Activated T-helper 17 cell treated with anti-CD3 and anti-CD28 coated beads, Interleukin-2, amount 50 U/mL, for 72 hours (primary cell): ENCODE measurements around the gene AMOT. TPM values are rescaled to one million over a fixed set of nuclear protein-coding genes. Genes with fewer than 3 reads are reported as not detected.
"Not testable (repeated sequence)": the region's sequence is repeated elsewhere in the genome, so short reads cannot be mapped to it uniquely, and the experiment has no call there.

Experiments used
- ATAC-seq: fragments of 150-1000 bp; cut with Tn5 transposase; replicated peaks from 2 replicates; pipeline ENCODE4 v1.10.0; 2021; ENCODE audit warnings: mild to moderate bottlenecking, moderate library complexity
- H3K27ac Mint-ChIP-seq: one replicate; pipeline ENCODE4 v1.8.0; 2022; ENCODE audit warnings: mixed read lengths
- H3K27me3 Mint-ChIP-seq: one replicate; pipeline ENCODE4 v1.8.0; 2022; ENCODE audit warnings: mixed read lengths
- H3K36me3 Mint-ChIP-seq: one replicate; pipeline ENCODE4 v1.8.0; 2022; ENCODE audit warnings: low read depth, mild to moderate bottlenecking, mixed read lengths
- H3K4me1 Mint-ChIP-seq: one replicate; pipeline ENCODE4 v1.8.0; 2022; ENCODE audit warnings: mixed read lengths
- H3K4me3 Mint-ChIP-seq: one replicate; pipeline ENCODE4 v1.8.0; 2022; ENCODE audit warnings: mild to moderate bottlenecking, mixed read lengths
- H3K9me3 Mint-ChIP-seq: one replicate; pipeline ENCODE4 v1.8.0; 2022; ENCODE audit warnings: mixed read lengths
- total RNA-seq, 2 donors: library from RNA; stranded (reverse); gene quantifications; one replicate each; pipeline ENCODE4 v1.2.3, GENCODE V29; 2022

The AMOT gene, protein sequence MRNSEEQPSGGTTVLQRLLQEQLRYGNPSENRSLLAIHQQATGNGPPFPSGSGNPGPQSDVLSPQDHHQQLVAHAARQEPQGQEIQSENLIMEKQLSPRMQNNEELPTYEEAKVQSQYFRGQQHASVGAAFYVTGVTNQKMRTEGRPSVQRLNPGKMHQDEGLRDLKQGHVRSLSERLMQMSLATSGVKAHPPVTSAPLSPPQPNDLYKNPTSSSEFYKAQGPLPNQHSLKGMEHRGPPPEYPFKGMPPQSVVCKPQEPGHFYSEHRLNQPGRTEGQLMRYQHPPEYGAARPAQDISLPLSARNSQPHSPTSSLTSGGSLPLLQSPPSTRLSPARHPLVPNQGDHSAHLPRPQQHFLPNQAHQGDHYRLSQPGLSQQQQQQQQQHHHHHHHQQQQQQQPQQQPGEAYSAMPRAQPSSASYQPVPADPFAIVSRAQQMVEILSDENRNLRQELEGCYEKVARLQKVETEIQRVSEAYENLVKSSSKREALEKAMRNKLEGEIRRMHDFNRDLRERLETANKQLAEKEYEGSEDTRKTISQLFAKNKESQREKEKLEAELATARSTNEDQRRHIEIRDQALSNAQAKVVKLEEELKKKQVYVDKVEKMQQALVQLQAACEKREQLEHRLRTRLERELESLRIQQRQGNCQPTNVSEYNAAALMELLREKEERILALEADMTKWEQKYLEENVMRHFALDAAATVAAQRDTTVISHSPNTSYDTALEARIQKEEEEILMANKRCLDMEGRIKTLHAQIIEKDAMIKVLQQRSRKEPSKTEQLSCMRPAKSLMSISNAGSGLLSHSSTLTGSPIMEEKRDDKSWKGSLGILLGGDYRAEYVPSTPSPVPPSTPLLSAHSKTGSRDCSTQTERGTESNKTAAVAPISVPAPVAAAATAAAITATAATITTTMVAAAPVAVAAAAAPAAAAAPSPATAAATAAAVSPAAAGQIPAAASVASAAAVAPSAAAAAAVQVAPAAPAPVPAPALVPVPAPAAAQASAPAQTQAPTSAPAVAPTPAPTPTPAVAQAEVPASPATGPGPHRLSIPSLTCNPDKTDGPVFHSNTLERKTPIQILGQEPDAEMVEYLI
- 1 to 10 TPM in 1 of 2 donors, under 1 TPM in 1; 0.86 to 1.6 TPM for total RNA-seq

DNA sequence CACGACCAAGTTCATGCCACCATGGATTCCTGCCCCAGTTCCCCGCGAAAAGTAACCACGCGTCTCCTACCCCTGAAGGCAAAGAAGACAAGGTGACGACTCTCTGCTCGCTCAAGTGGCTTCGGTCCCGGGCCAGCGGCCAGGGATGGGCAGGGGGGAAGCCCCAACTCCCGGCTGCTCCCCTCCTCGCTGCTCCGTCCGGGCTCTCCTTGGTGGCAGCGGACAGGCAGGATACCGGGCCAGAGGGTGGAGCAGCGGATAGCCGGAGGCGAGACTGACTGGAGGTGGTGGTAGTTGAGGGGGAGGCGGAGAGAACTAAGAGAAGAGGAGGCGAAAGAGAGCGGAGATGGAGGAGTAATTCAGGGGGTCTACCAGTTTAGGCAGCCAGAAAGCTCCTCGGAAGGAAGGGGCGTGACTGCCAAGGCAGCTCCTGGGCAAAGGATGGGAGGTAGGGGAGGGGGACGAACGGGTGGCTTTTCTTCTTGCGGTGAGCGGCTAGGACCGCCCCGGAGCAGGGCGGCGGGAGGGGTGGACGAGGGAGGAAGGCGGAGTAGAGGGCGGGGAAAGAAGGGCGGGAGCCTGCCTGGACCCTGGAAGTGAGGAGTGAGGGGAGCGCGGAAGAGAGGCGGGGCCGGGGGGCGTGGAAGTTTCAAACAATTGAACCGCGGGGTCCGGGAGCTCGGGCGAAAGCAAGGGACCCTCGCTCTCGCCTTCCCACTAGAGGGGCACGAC is at the start of gene AMOT:
Gene AMOT, minus strand, starts transcription at position 450 of the 732 bp plus-strand sequence. CDS start 17,705 bp downstream, outside the sequence.
- peak; percentile 78 for ATAC-seq
- Mint-ChIP-seq H3K27ac (peak within 1 kb of the TSS; percentile 38), H3K9me3 (no peaks in the 10 kb centered on the region), H3K27me3 (no peaks in the 10 kb centered on the region), H3K4me1 (peaks cover 5% of the 10 kb centered on the region), H3K4me3 (peak within 1 kb of the TSS; percentile 84), H3K36me3 (no peaks in the 10 kb centered on the region)

DNA sequence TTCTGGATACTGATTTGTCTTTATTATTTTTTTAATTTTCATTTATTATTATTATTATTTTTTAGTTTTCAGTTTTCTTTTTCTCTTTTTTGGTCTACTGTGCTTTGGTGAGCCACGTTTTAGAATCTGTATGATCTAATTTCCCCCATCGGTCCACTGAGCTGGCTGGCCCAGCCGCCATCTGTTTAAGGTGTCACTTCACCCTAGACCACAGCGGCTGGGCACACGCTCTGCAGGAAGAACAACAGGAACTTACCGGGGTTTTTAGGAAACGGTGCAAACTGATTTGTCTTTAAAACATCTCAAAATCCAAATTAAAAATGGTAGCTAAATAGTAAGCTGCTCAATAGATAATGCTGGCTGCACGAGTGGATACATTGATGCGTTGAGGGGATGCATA is 48.8 kb upstream of the AMOT start:
- peaks cover 3% of the 10 kb centered on the region for H3K27me3 Mint-ChIP-seq
- no peak overlapping the region for H3K27ac Mint-ChIP-seq
- H3K36me3 Mint-ChIP-seq = no peaks in the 10 kb centered on the region
- no peak for ATAC-seq
- no peaks in the 10 kb centered on the region for H3K9me3 Mint-ChIP-seq
- no peaks in the 10 kb centered on the region for H3K4me1 Mint-ChIP-seq
- no peak overlapping the region for H3K4me3 Mint-ChIP-seq

DNA sequence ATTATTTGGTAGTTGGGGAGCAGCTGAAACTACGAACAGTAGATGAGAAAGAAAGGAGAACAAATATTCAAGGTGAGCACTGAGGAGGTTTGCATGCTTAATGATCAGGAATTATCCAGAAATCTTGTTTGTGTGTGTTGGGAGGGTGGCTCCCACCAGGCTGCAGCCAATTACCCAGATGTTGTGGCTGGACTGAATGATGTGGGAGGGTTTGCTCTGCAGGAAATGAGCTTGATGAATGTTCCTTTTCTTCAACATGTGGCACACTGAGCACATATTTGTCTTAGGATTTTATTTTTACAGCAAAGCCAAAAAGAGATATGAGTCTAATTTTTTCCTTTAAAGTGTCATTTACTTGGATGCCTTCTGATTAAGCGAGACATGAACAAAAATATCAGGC is 48.3 kb upstream of the AMOT start:
- H3K4me3 Mint-ChIP-seq = no peak overlapping the region
- H3K27ac Mint-ChIP-seq = no peak overlapping the region
- H3K4me1 Mint-ChIP-seq = no peaks in the 10 kb centered on the region
- no peaks in the 10 kb centered on the region for H3K9me3 Mint-ChIP-seq
- H3K27me3 Mint-ChIP-seq = peaks cover 3% of the 10 kb centered on the region
- no peak for ATAC-seq
- no peaks in the 10 kb centered on the region for H3K36me3 Mint-ChIP-seq

DNA sequence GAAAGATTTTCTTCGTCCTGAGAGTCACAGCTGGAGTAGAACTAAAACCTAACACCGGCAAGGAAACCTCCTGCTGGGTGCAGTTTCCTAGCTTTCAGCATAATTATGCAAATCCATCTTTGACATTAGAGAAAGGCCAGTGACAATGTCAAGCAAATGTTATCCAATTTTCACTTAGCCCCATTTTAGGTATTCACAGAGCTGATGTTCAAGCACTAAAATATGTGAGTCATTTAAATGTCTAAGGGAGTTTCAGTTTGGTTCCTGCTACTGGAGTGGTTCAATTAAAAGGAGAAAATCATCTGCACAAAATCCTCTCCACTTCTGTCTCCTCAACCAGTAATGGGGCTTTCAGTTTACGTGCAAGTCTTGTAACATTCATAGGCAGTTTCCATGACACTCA is 37.1 kb upstream of the AMOT start:
- H3K27ac Mint-ChIP-seq = no peak overlapping the region
- H3K27me3 Mint-ChIP-seq = no peaks in the 10 kb centered on the region
- no peaks in the 10 kb centered on the region for H3K4me1 Mint-ChIP-seq
- H3K9me3 Mint-ChIP-seq = no peaks in the 10 kb centered on the region
- ATAC-seq = no peak
- H3K4me3 Mint-ChIP-seq = no peak overlapping the region
- no peaks in the 10 kb centered on the region for H3K36me3 Mint-ChIP-seq

DNA sequence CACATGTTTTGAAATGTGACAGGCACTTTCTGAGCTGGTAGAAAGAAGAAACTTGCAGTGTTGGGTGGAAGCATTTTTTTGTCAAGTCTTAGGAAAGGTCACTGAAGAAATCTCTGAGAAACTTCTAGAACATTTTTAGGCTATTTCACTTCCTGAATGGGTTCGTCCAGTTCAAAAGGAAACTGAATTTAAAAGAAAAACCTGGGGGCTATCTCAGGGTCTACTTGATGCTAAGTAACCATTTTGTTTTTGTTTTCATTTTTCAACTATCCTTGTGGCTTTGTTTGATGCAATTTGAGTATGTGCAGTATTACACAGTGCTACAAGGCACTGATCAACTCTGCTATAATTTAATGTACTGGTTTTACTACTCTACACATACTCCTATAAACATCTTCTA is 34.0 kb upstream of the AMOT start:
- H3K36me3 Mint-ChIP-seq = no peaks in the 10 kb centered on the region
- H3K9me3 Mint-ChIP-seq = no peaks in the 10 kb centered on the region
- H3K4me3 Mint-ChIP-seq = no peak overlapping the region
- H3K27me3 Mint-ChIP-seq = no peaks in the 10 kb centered on the region
- no peaks in the 10 kb centered on the region for H3K4me1 Mint-ChIP-seq
- no peak overlapping the region for H3K27ac Mint-ChIP-seq
- ATAC-seq = no peak

DNA sequence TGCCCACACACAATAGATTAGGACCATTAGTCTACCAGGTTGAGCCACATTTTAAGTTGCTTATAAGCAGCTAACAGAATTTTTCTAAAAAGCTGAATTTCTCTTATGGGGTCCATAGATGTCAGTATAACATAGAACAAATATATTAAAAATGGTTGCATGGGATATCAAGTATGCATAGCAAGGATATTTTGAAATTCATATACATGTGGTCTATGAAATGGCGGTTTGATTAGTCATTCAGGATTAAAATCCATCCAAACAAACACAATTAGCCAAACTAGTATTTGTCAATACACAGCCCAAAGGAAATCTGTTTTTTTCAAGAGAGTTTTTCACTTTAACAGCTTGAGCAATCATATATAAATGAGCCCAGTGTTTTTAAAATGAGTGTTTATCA is 33.5 kb upstream of the AMOT start:
- no peaks in the 10 kb centered on the region for H3K27me3 Mint-ChIP-seq
- H3K36me3 Mint-ChIP-seq = no peaks in the 10 kb centered on the region
- ATAC-seq = no peak
- H3K27ac Mint-ChIP-seq = no peak overlapping the region
- no peaks in the 10 kb centered on the region for H3K4me1 Mint-ChIP-seq
- no peak overlapping the region for H3K4me3 Mint-ChIP-seq
- no peaks in the 10 kb centered on the region for H3K9me3 Mint-ChIP-seq

DNA sequence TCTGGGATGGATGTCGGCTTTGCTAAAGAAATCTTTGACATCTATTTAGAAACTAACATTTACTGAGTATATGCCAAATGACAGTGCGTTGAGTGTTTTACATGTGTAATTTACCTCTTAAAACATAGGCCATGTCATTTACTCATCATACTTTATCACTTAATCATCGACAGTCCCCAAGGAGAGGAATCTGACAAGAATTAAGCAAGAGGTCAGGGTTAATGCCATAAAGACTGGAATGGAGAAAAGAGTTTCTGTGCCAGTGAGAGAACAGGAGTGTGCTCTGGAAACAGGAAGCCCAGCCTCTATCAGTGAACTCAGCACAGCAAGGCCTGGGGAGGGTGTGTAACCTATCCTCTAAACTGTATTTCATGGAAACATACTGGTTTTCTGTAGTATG is 28.0 kb upstream of the AMOT start:
- Mint-ChIP-seq H3K27me3 (peaks cover 4% of the 10 kb centered on the region), H3K4me3 (no peak overlapping the region)

DNA sequence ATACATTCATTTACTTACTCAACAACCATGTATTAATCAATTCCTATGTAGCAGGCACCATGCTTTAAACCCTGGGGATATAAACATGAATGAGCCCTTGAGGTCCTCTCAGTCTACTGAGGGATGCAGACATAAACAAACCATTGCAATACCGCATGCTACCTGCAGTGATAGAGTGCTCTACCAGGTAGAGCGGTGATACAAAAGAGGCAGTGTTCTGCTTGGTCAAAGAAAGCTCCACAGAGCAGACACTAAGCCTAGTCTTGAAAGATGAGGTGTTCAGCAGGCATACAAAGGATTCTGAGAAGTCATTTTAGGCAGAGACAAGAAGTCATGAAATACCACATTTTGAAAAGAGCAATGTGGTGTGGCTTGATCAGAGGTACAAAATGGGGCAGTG is 26.9 kb upstream of the AMOT start:
- Mint-ChIP-seq H3K27me3 (peaks cover 4% of the 10 kb centered on the region), H3K4me1 (no peaks in the 10 kb centered on the region), H3K9me3 (no peaks in the 10 kb centered on the region), H3K27ac (no peak overlapping the region), H3K36me3 (no peaks in the 10 kb centered on the region), H3K4me3 (no peak overlapping the region)
- ATAC-seq = no peak

More for the DNA sequence above, 28.0 kb upstream of the AMOT start:
- H3K27ac Mint-ChIP-seq = no peak overlapping the region
- no peak for ATAC-seq
- no peaks in the 10 kb centered on the region for H3K4me1 Mint-ChIP-seq
- no peaks in the 10 kb centered on the region for H3K36me3 Mint-ChIP-seq
- H3K9me3 Mint-ChIP-seq = no peaks in the 10 kb centered on the region

DNA sequence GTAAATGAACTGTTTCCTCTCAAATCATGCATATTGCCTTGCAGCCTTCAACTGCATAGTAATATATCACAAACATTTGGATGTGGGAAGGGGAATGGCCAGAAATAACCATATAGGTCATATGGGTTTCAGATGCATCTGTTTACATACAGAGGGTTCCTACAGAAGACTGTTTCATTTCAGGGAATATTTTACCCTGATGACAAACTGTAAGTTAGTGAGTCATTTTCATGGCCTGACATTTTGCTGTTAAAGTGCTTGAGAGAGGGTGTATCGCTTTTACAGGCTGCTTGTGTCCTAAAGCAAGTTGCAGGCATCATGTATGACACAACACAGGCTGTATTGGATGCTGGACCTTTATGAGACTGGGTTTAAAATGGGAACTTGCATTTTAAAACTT is 25.5 kb upstream of the AMOT start:
- no peak overlapping the region for H3K4me3 Mint-ChIP-seq
- H3K27me3 Mint-ChIP-seq = peaks cover 4% of the 10 kb centered on the region
- no peak overlapping the region for H3K27ac Mint-ChIP-seq
- H3K9me3 Mint-ChIP-seq = no peaks in the 10 kb centered on the region
- no peaks in the 10 kb centered on the region for H3K4me1 Mint-ChIP-seq
- no peak for ATAC-seq
- no peaks in the 10 kb centered on the region for H3K36me3 Mint-ChIP-seq

DNA sequence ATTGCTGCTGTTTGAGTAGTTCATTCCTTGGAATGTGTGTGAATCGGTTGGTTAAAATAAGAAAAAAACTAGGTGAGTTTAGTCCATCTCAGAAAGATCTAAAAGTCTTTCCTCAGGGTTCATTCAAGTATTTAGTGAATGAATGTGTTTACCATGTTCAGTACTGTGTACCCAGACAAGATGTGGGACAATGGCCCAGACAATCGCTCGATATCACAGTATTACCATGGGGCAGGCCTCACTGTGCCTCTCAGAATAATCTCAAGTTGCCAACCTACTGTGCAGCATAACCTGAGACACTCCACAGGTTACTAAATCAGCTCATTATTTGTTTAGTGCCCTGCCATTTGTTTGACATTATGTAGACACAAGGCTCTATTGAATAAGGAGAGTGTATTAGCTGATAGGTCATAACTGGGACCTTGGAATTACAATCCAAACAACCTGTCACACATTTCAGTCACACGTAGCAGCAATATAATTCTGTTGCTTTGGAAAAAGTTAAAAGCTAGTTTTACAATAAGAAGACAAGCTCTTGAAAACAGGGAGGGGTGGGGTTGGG is 24.9 kb upstream of the AMOT start:
- H3K27me3 Mint-ChIP-seq = peaks cover 4% of the 10 kb centered on the region
- no peak for ATAC-seq
- no peak overlapping the region for H3K27ac Mint-ChIP-seq
- no peak overlapping the region for H3K4me3 Mint-ChIP-seq
- H3K9me3 Mint-ChIP-seq = no peaks in the 10 kb centered on the region
- no peaks in the 10 kb centered on the region for H3K4me1 Mint-ChIP-seq
- H3K36me3 Mint-ChIP-seq = no peaks in the 10 kb centered on the region

DNA sequence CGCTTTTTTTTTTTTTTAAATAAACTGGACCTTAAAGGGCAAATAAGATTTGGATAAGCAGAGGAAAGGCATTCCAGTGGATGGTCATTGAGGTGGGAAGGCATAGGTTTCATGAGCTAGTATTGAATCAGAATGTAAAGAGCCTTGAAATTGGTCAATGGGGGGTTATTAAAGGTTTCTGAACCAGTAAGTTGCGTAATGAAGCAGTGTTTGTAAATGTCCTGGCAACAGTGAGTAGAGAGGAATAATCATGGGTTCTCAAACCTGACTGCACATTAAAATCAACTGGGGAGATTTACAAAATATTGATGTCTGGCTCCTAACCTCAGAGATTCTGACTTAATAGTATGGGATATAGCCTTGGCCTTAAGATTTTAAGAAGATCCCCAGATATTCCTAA is 23.2 kb upstream of the AMOT start:
- no peak for ATAC-seq
- Mint-ChIP-seq H3K27me3 (peaks cover 4% of the 10 kb centered on the region), H3K9me3 (no peaks in the 10 kb centered on the region), H3K4me1 (no peaks in the 10 kb centered on the region), H3K27ac (no peak overlapping the region), H3K4me3 (no peak overlapping the region), H3K36me3 (no peaks in the 10 kb centered on the region)

DNA sequence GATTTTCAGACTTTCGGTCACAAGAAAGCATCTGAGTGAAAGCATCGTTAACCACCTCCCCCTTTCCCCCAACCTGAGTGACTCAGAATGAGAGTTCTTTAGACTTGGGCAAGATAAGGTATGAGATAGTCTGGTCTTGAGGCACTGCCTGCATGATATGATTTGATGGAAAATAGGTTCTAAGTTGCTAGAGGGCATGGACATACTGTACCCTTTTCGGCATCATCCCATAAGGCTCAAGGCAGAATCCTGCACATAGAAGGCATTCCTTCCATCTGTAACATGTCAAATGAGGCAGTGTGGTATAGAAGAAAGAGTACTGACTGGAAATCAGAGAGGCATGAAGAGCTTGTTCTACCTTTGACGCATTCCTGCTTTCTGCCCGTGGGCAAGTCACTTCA is 16.8 kb upstream of the AMOT start:
- Mint-ChIP-seq H3K4me1 (no peaks in the 10 kb centered on the region), H3K27ac (no peak overlapping the region), H3K9me3 (no peaks in the 10 kb centered on the region), H3K36me3 (no peaks in the 10 kb centered on the region), H3K27me3 (peaks cover 5% of the 10 kb centered on the region), H3K4me3 (no peak overlapping the region)
- ATAC-seq = no peak

DNA sequence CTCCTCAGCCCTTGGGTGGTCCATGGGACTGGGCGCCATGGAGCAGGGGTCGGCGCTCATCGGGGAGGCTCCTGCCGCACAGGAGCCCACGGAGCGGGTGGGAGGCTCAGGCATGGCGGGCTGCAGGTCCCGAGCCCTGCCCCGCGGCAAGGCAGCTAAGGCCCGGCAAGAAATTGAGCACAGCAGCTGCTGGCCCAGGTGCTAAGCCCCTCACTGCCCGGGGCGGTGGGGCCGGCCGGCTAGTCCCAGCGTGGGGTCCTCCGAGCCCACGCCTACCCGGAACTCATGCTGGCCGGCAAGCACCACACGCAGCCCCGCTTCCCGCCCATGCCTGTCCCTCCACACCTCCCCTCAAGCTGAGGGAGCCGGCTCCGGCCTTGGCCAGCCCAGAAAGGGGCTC is 14.3 kb upstream of the AMOT start:
- not testable (repeated sequence) for H3K36me3 Mint-ChIP-seq, H3K9me3 Mint-ChIP-seq, H3K27ac Mint-ChIP-seq, H3K4me3 Mint-ChIP-seq, H3K4me1 Mint-ChIP-seq, ATAC-seq, H3K27me3 Mint-ChIP-seq

DNA sequence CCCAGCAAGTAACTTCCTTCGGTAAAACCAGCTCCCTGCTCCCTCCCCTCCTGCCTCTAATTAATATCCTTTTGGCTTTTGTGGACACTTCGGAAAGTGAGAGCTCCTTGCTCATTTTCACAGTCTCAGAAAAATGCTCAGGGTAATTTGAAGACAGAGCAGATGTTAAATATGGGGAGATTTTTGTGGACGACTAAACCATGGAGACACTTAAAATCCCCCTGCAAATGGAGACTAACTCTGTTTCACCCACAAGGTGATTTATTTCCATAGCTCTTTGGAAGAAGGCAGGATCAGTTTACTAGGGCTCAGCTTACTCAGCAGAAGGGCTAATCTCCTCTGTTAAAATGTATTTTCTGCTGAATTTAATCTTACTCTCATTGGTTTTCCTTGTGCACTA is 12.2 kb upstream of the AMOT start:
- ATAC-seq = no peak
- Mint-ChIP-seq H3K36me3 (no peaks in the 10 kb centered on the region), H3K4me1 (no peaks in the 10 kb centered on the region), H3K9me3 (no peaks in the 10 kb centered on the region), H3K27me3 (peaks cover 5% of the 10 kb centered on the region), H3K27ac (no peak overlapping the region), H3K4me3 (no peak overlapping the region)
